Neuronal stem cell (in vitro differentiated cells): ENCODE measurements around the gene PPP4R3A.

Experiments
- DNase-seq: peaks from one replicate; pipeline ENCODE4 v3.0.0-alpha.2; 2013; ENCODE audit warnings: low spot score
- H2AFZ ChIP-seq: one replicate; pipeline ENCODE4 v1.6.1; 2013; ENCODE audit warnings: mild to moderate bottlenecking, low read length, inconsistent platforms
- H2AK5ac ChIP-seq: 2 replicates; pipeline ENCODE4 v1.6.1; 2013; ENCODE audit warnings: low read depth, mild to moderate bottlenecking, inconsistent platforms, low read length, moderate library complexity, mixed read lengths
- H2BK120ac ChIP-seq: 2 replicates; pipeline ENCODE4 v1.6.1; 2013; ENCODE audit warnings: low read depth, mild to moderate bottlenecking, inconsistent platforms, low read length, moderate library complexity, mixed read lengths
- H2BK12ac ChIP-seq: one replicate; pipeline ENCODE4 v1.6.1; 2013; ENCODE audit warnings: low read length, inconsistent platforms
- H2BK15ac ChIP-seq: 2 replicates; pipeline ENCODE4 v1.6.1; 2013; ENCODE audit warnings: mild to moderate bottlenecking, low read length, inconsistent platforms, mixed read lengths
- H2BK5ac ChIP-seq: one replicate; pipeline ENCODE4 v1.6.1; 2013; ENCODE audit warnings: inconsistent platforms, mild to moderate bottlenecking, low read length, moderate library complexity
- H3K14ac ChIP-seq: one replicate; pipeline ENCODE4 v1.6.1; 2013; ENCODE audit warnings: low read length, inconsistent platforms
- H3K18ac ChIP-seq: 2 replicates; pipeline ENCODE4 v1.6.1; 2013; ENCODE audit warnings: low read length, inconsistent platforms
- H3K23ac ChIP-seq: 2 replicates; pipeline ENCODE4 v1.6.1; 2013; ENCODE audit warnings: low read depth, mild to moderate bottlenecking, mixed read lengths, low read length, inconsistent platforms; ENCODE audit not compliant: poor library complexity
- H3K27ac ChIP-seq: replicated peaks from 3 replicates; pipeline ENCODE4 v1.5.1; 2013; ENCODE audit warnings: low read length, inconsistent platforms
- H3K27me3 ChIP-seq, 3 experiments: 2 replicates each; pipeline ENCODE4 v1.6.1; 2013; ENCODE audit warnings: low read length in 3 of 3, mild to moderate bottlenecking in 2 of 3, inconsistent platforms in 1 of 3, low read depth in 1 of 3, mixed read lengths in 1 of 3, moderate library complexity in 1 of 3; ENCODE audit not compliant: control insufficient read depth in 3 of 3, insufficient read depth in 3 of 3
- H3K36me3 ChIP-seq, 2 donors: replicated peaks in 1 of 2; 2 replicates each; pipeline ENCODE4 v1.6.1; 2013; ENCODE audit warnings: low read length in 2 of 2; ENCODE audit not compliant: control insufficient read depth in 2 of 2, insufficient read depth in 2 of 2
- H3K4ac ChIP-seq: 2 replicates; pipeline ENCODE4 v1.6.1; 2013; ENCODE audit warnings: inconsistent platforms, mild to moderate bottlenecking, low read length, moderate library complexity
- H3K4me1 ChIP-seq, 2 donors: 1 replicate in 1 of 2; 2 replicates in 1 of 2; pipeline ENCODE4 v1.6.1; 2013; ENCODE audit warnings: low read length in 2 of 2, low read depth in 1 of 2; ENCODE audit not compliant: control insufficient read depth in 2 of 2, insufficient read depth in 1 of 2
- H3K4me2 ChIP-seq: one replicate; pipeline ENCODE4 v1.6.1; 2013; ENCODE audit warnings: mild to moderate bottlenecking, low read length, inconsistent platforms; ENCODE audit not compliant: insufficient read depth, poor library complexity, severe bottlenecking
- H3K4me3 ChIP-seq, 2 donors: 2 replicates each; pipeline ENCODE4 v1.5.1; 2013; ENCODE audit warnings: low read length in 2 of 2, mild to moderate bottlenecking in 2 of 2, inconsistent platforms in 1 of 2, moderate library complexity in 1 of 2
- H3K79me1 ChIP-seq: one replicate; pipeline ENCODE4 v1.6.1; 2013; ENCODE audit warnings: low read depth, mild to moderate bottlenecking, inconsistent platforms, low read length, moderate library complexity
- H3K9ac ChIP-seq: one replicate; pipeline ENCODE4 v1.6.1; 2013; ENCODE audit warnings: mild to moderate bottlenecking, low read depth, low read length, inconsistent platforms; ENCODE audit not compliant: poor library complexity
- H3K9me3 ChIP-seq, 2 donors: replicated peaks in 1 of 2; 2 replicates each; pipeline versions ENCODE3 to v1.6.1; 2013; ENCODE audit warnings: low read length in 2 of 2, mild to moderate bottlenecking in 2 of 2, inconsistent platforms in 1 of 2, low read depth in 1 of 2, mixed read lengths in 1 of 2, moderate library complexity in 1 of 2; ENCODE audit not compliant: control insufficient read depth in 2 of 2, insufficient read depth in 1 of 2
- H4K8ac ChIP-seq: one replicate; pipeline ENCODE4 v1.6.1; 2013; ENCODE audit warnings: low read depth, mild to moderate bottlenecking, inconsistent platforms, low read length, moderate library complexity
- H4K91ac ChIP-seq: one replicate; pipeline ENCODE4 v1.6.1; 2013; ENCODE audit warnings: low read length, low read depth, mild to moderate bottlenecking, inconsistent platforms; ENCODE audit not compliant: poor library complexity
- WGBS, 2 donors: extraction: QIAGEN DNeasy Blood & Tissue Kit; methylation state at CpG; one replicate each; pipeline ENCODE4 v1.1.7; 2013; ENCODE audit warnings: missing lambda C conversion rate in 2 of 2, mixed read lengths in 1 of 2; ENCODE audit not compliant: insufficient read length in 2 of 2, insufficient replicate concordance in 1 of 2; ENCODE audit errors: extremely low coverage in 2 of 2; 5-methylcytosine and 5-hydroxymethylcytosine counted together

PPP4R3A gene

DNA sequence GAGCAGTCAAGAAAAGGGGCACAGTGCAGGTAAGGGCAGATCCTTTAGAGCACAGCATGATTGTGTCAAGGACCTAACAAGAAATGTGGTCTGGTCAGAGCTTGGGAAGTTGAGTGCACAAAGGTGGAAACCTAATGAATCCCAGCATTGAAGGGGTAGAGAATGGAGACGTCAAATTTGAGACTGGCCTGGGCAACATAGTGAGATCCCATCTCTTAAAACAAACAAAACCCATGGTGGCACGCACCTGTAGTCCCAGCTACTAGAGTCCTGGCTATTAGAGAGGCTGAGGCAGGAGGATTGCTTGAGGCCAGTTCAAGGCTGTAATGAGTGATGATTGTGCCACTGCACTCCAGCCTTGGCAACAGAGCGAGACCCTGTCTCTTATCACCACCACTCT lies 55.5 kb downstream of the PPP4R3A start:
- no peak overlapping the region for H4K8ac ChIP-seq
- H2BK5ac ChIP-seq, result no peak overlapping the region
- no peak overlapping the region for H2BK120ac ChIP-seq
- no peaks in the 10 kb centered on the region for H3K9me3 ChIP-seq
- no peak overlapping the region for H2AFZ ChIP-seq
- H2BK15ac ChIP-seq, result no peak overlapping the region
- H3K9ac ChIP-seq, result no peak overlapping the region
- no peak overlapping the region for H4K91ac ChIP-seq
- H3K23ac ChIP-seq, result no peak overlapping the region
- no peak overlapping the region for H3K18ac ChIP-seq
- no peak overlapping the region for H3K14ac ChIP-seq
- no peak overlapping the region for H3K27ac ChIP-seq
- H3K4me1 ChIP-seq, result no peaks in the 10 kb centered on the region
- H2BK12ac ChIP-seq, result no peak overlapping the region
- no peaks in the 10 kb centered on the region for H3K79me1 ChIP-seq
- no peak overlapping the region for H3K4ac ChIP-seq
- WGBS, 2 donors, result no CpG with 5 or more reads among the region's 3 CpGs
- no peak overlapping the region for H3K4me2 ChIP-seq
- no peaks in the 10 kb centered on the region for H3K27me3 ChIP-seq
- H3K36me3 ChIP-seq, result peaks cover 6 to 53% of the 10 kb centered on the region in 2 donors
- no peak overlapping the region for H2AK5ac ChIP-seq
- no peak overlapping the region for H3K4me3 ChIP-seq
- no peak for DNase-seq

DNA sequence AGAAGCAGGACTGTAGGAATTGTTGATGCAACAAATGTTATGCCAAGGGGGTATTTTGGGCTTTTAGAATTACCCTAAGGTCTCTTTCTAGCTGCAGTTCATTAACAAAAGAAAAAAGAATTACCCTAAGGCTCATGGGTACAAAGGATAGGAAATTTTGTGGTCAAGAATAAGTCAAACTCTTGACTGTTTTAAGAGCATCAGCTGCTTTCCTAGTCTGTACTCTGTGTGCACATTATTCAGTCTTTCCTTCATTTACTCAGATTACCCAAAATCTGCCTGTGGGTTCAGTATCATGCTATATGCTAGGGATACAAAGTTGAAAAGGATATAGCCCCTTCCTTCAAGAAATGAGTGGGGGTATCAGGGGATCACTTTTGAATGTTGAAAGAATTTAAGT lies 56.0 kb downstream of the PPP4R3A start:
- no peak for DNase-seq
- no peak overlapping the region for H3K4me2 ChIP-seq
- H3K18ac ChIP-seq, result no peak overlapping the region
- no peaks in the 10 kb centered on the region for H3K4me1 ChIP-seq
- H3K36me3 ChIP-seq, result peaks cover 6 to 49% of the 10 kb centered on the region in 2 donors
- no peak overlapping the region for H2BK5ac ChIP-seq
- no peak overlapping the region for H3K14ac ChIP-seq
- no peak overlapping the region for H2AFZ ChIP-seq
- no peak overlapping the region for H2BK15ac ChIP-seq
- H3K23ac ChIP-seq, result no peak overlapping the region
- H2BK120ac ChIP-seq, result no peak overlapping the region
- no peak overlapping the region for H3K4ac ChIP-seq
- H2AK5ac ChIP-seq, result no peak overlapping the region
- no peak overlapping the region for H3K27ac ChIP-seq
- H3K4me3 ChIP-seq, result no peak overlapping the region
- no peak overlapping the region for H3K9ac ChIP-seq
- H3K9me3 ChIP-seq, result no peaks in the 10 kb centered on the region
- no peaks in the 10 kb centered on the region for H3K27me3 ChIP-seq
- no peak overlapping the region for H4K91ac ChIP-seq
- no peak overlapping the region for H4K8ac ChIP-seq
- no peak overlapping the region for H2BK12ac ChIP-seq
- H3K79me1 ChIP-seq, result no peaks in the 10 kb centered on the region

DNA sequence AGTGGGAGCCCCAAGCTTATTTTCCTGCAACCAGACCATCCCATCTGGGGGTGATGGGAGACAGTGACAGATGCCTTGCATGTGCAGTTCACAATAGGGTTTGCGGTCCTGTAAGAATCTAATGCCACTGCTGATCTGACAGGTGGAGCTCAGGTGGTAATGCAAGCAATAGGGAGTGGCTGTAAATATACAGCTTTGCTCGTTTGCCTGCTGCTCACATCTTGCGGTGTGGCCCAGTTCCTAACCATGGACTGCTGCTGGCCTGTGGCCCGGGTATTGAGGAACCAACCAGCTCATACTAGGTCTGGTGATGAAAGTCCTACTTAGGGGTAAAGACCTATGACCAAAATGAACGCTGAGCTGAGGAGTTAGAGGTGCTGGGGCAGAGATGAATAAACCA lies 56.4 kb downstream of the PPP4R3A start:
- no peak overlapping the region for H2BK15ac ChIP-seq
- H3K36me3 ChIP-seq, result peaks cover 6 to 44% of the 10 kb centered on the region in 2 donors
- no peak for DNase-seq
- no peak overlapping the region for H2BK120ac ChIP-seq
- H3K4ac ChIP-seq, result no peak overlapping the region
- H4K91ac ChIP-seq, result no peak overlapping the region
- no peaks in the 10 kb centered on the region for H3K79me1 ChIP-seq
- no peak overlapping the region for H3K9ac ChIP-seq
- H2BK12ac ChIP-seq, result no peak overlapping the region
- H3K27me3 ChIP-seq, result no peaks in the 10 kb centered on the region
- no peak overlapping the region for H2AK5ac ChIP-seq
- WGBS, 2 donors, result no CpG with 5 or more reads among the region's 5 CpGs
- no peak overlapping the region for H3K4me2 ChIP-seq
- no peak overlapping the region for H4K8ac ChIP-seq
- no peak overlapping the region for H3K4me3 ChIP-seq
- no peaks in the 10 kb centered on the region for H3K9me3 ChIP-seq
- no peak overlapping the region for H2BK5ac ChIP-seq
- no peak overlapping the region for H2AFZ ChIP-seq
- H3K18ac ChIP-seq, result no peak overlapping the region
- H3K27ac ChIP-seq, result no peak overlapping the region
- no peak overlapping the region for H3K14ac ChIP-seq
- H3K4me1 ChIP-seq, result no peaks in the 10 kb centered on the region
- H3K23ac ChIP-seq, result no peak overlapping the region

GRCh38 chr14:91444335-91445020 lies 65.6 kb downstream of the PPP4R3A start:
- no peak overlapping the region for H2BK120ac ChIP-seq
- H3K9ac ChIP-seq, result no peak overlapping the region
- no peak overlapping the region for H3K14ac ChIP-seq
- no peak overlapping the region for H3K23ac ChIP-seq
- no peak overlapping the region for H3K4me2 ChIP-seq
- H2AK5ac ChIP-seq, result no peak overlapping the region
- no peak overlapping the region for H2AFZ ChIP-seq
- DNase-seq, result no peak
- H3K18ac ChIP-seq, result no peak overlapping the region
- WGBS, 2 donors, result no CpG with 5 or more reads among the region's 6 CpGs
- no peak overlapping the region for H4K8ac ChIP-seq
- no peaks in the 10 kb centered on the region for H3K79me1 ChIP-seq
- H3K27me3 ChIP-seq, result no peaks in the 10 kb centered on the region
- H3K27ac ChIP-seq, result no peak overlapping the region
- no peak overlapping the region for H2BK12ac ChIP-seq
- peaks cover 0 to under 1% of the 10 kb centered on the region in 2 donors for H3K9me3 ChIP-seq
- no peak overlapping the region for H3K4me3 ChIP-seq
- no peak overlapping the region for H3K4ac ChIP-seq
- no peak overlapping the region for H2BK15ac ChIP-seq
- no peak overlapping the region for H4K91ac ChIP-seq
- no peaks in the 10 kb centered on the region for H3K4me1 ChIP-seq
- no peak overlapping the region for H2BK5ac ChIP-seq
- no peaks in the 10 kb centered on the region for H3K36me3 ChIP-seq
